HepG2 (cell line): ENCODE results near the gene C14orf119. TPM values are rescaled to one million over a fixed set of nuclear protein-coding genes. Genes with fewer than 3 reads are reported as not detected.

Source experiments
- ATAC-seq: fragments of 200-7000 bp; cut with Tn5 transposase; 3 replicates; pipeline ENCODE4 v1.9.1; 2020; ENCODE audit warnings: mild to moderate bottlenecking, moderate library complexity
- BruUV-seq: library from RNA; stranded (reverse); fragments of 400-500 nt; replicated peaks from 2 replicates; lab custom pipeline; 2021; lab: Mats Ljungman, UMichigan
- CTCF ChIA-PET: fragments of 300-600 bp; formaldehyde crosslinking; extraction: SDS; loops from one replicate; lab custom pipeline; 2021; ENCODE audit warnings: low total read pairs, inconsistent platforms, low intra/inter-chr PET ratio; lab: Yijun Ruan, JAX
- POLR2A ChIA-PET: fragments of 350-600 bp; sonication (Branson Sonifier 250); formaldehyde crosslinking; loops from one replicate; lab custom pipeline; 2020; ENCODE audit warnings: antibody characterized with exemption, inconsistent platforms; lab: Yijun Ruan, JAX
- DNase-seq: peaks from one replicate; pipeline ENCODE4 v3.0.0-alpha.2; 2015; ENCODE audit warnings: low spot score
- FAIRE-seq: peaks from 3 replicates; lab custom pipeline; 2011; peaks lifted over from hg19 to GRCh38; lab: Jason Lieb, UNC
- H2AFZ ChIP-seq: one replicate; pipeline ENCODE4 v1.6.1; 2011; ENCODE audit warnings: low read length, inconsistent platforms
- H3K27ac ChIP-seq: fragments of 300-600 bp; 3 replicates; pipeline ENCODE4 v1.8.0; 2011; ENCODE audit warnings: mixed run types, mild to moderate bottlenecking, mixed read lengths, low read length, inconsistent platforms; ENCODE audit not compliant: insufficient read depth; ENCODE audit errors: extremely low read length
- H3K27me3 ChIP-seq, 2 experiments: fragments of 200-600 bp in 1 of 2; 2 replicates in 1 of 2; 3 replicates in 1 of 2; pipeline versions ENCODE4 v1.6.0 to v1.8.0; 2011; ENCODE audit warnings: low read length in 2 of 2, mild to moderate bottlenecking in 2 of 2, moderate library complexity in 2 of 2, inconsistent platforms in 1 of 2; ENCODE audit not compliant: insufficient read depth in 2 of 2, control insufficient read depth in 1 of 2
- H3K36me3 ChIP-seq, 2 experiments: fragments of 200-600 bp in 1 of 2; replicated peaks in 1 of 2; 2 replicates in 1 of 2; 3 replicates in 1 of 2; pipeline versions ENCODE4 v1.5.1 to v1.8.0; 2011; ENCODE audit warnings: low read length in 2 of 2, inconsistent platforms in 1 of 2; ENCODE audit not compliant: insufficient read depth in 2 of 2, control insufficient read depth in 1 of 2
- H3K4me1 ChIP-seq: 2 replicates; pipeline ENCODE4 v1.5.1; 2012; ENCODE audit warnings: low read length, inconsistent platforms; ENCODE audit not compliant: insufficient read depth
- H3K4me2 ChIP-seq: 2 replicates; pipeline ENCODE4 v1.6.0; 2011; ENCODE audit warnings: low read depth, low read length, inconsistent platforms
- H3K4me3 ChIP-seq, 3 experiments: fragments of 200-600 bp in 1 of 3; sonication (generic), shearing (Covaris generic) in 1 of 3; replicated peaks in 1 of 3; 2 replicates each; pipeline ENCODE4 v1.5.1; 2011 to 2016; ENCODE audit warnings: low read length in 3 of 3, inconsistent platforms in 2 of 3, low read depth in 2 of 3, mild to moderate bottlenecking in 2 of 3, control low read depth in 1 of 3, mixed read lengths in 1 of 3; ENCODE audit not compliant: insufficient read depth in 1 of 3
- H3K79me2 ChIP-seq: one replicate; pipeline ENCODE4 v1.6.1; 2011; ENCODE audit warnings: low read length, inconsistent platforms; ENCODE audit not compliant: insufficient read depth
- H3K9ac ChIP-seq: 2 replicates; pipeline ENCODE4 v1.6.0; 2011; ENCODE audit warnings: mild to moderate bottlenecking, low read depth, low read length, inconsistent platforms; ENCODE audit not compliant: insufficient read depth
- H3K9me3 ChIP-seq: 2 replicates; pipeline ENCODE4 v1.5.1; 2012; ENCODE audit warnings: mild to moderate bottlenecking, low read length
- H4K20me1 ChIP-seq: 2 replicates; pipeline ENCODE4 v1.6.0; 2011; ENCODE audit warnings: inconsistent platforms, mild to moderate bottlenecking, low read length, moderate library complexity; ENCODE audit not compliant: insufficient read depth
- ATF7 ChIP-seq, 2 experiments: fragments of 450-650 bp in 1 of 2; sonication (generic) in 1 of 2; formaldehyde crosslinking in 1 of 2; IDR thresholded peaks; 2 replicates each; pipeline versions ENCODE4 v1.4.0 to v1.6.1; 2016 to 2020; ENCODE audit warnings: antibody characterized with exemption in 1 of 2, mild to moderate bottlenecking in 1 of 2, missing genetic modification reagents in 1 of 2
- CBX2 ChIP-seq, 2 experiments: fragments of 200-600 bp in 1 of 2; sonication (generic); formaldehyde crosslinking in 1 of 2; IDR thresholded peaks; 2 replicates each; pipeline versions ENCODE4 v1.7.0 to v1.8.1; 2018 to 2022; ENCODE audit warnings: low read depth in 2 of 2, low read length in 1 of 2, mild to moderate bottlenecking in 1 of 2, missing genetic modification reagents in 1 of 2
- HMG20A ChIP-seq: IDR thresholded peaks from 2 replicates; pipeline ENCODE4 v1.6.1; 2016; ENCODE audit warnings: borderline replicate concordance
- HNRNPH1 ChIP-seq: fragments of 200-400 bp; formaldehyde crosslinking; optimal IDR thresholded peaks from 2 replicates; pipeline ENCODE3; 2017; ENCODE audit warnings: mild to moderate bottlenecking, low read depth, low read length
- LCORL ChIP-seq, 2 experiments: fragments of 450-650 bp in 1 of 2; sonication (generic) in 1 of 2; formaldehyde crosslinking in 1 of 2; IDR thresholded peaks; 2 replicates each; pipeline versions ENCODE4 v1.5.0 to v1.6.1; 2017 to 2020; ENCODE audit warnings: antibody characterized with exemption in 1 of 2, missing genetic modification reagents in 1 of 2
- MAZ ChIP-seq, 2 experiments: sonication (generic) in 1 of 2; formaldehyde crosslinking in 1 of 2; IDR thresholded peaks; 2 replicates each; pipeline versions ENCODE4 v1.5.0 to v1.6.1; 2012 to 2020; ENCODE audit warnings: low read depth in 2 of 2, mild to moderate bottlenecking in 2 of 2, borderline replicate concordance in 1 of 2, improper control_type of control experiment in 1 of 2, low read length in 1 of 2, missing genetic modification reagents in 1 of 2, moderate library complexity in 1 of 2
- MXI1 ChIP-seq: IDR thresholded peaks from 3 replicates; pipeline ENCODE4 v1.6.1; 2012; ENCODE audit warnings: low read depth, low read length, inconsistent platforms, borderline replicate concordance
- NRL ChIP-seq: sonication (generic); formaldehyde crosslinking; IDR thresholded peaks from 2 replicates; pipeline ENCODE4 v1.5.0; 2020; ENCODE audit warnings: missing genetic modification reagents, mild to moderate bottlenecking, moderate library complexity, borderline replicate concordance
- PLRG1 ChIP-seq: fragments of 450-650 bp; conservative IDR thresholded peaks from 2 replicates; pipeline ENCODE4 v1.6.1; 2016
- PPARG ChIP-seq: conservative IDR thresholded peaks from 2 replicates; pipeline ENCODE4 v1.6.1; 2016; ENCODE audit warnings: missing biosample characterization, missing genetic modification reagents
- RBFOX2 ChIP-seq: fragments of 200-400 bp; formaldehyde crosslinking; IDR thresholded peaks from 2 replicates; pipeline ENCODE4 v1.6.1; 2017; ENCODE audit warnings: low read depth, mild to moderate bottlenecking, low read length
- RCOR2 ChIP-seq: IDR thresholded peaks from 2 replicates; pipeline ENCODE4 v1.6.1; 2016; ENCODE audit warnings: missing biosample characterization, missing genetic modification reagents
- REXO4 ChIP-seq: sonication (generic); formaldehyde crosslinking; IDR thresholded peaks from 2 replicates; pipeline ENCODE4 v1.8.0; 2022; ENCODE audit warnings: missing genetic modification reagents, mild to moderate bottlenecking, borderline replicate concordance
- SETDB1 ChIP-seq: sonication (generic); formaldehyde crosslinking; IDR thresholded peaks from 2 replicates; pipeline ENCODE4 v1.5.1; 2020; ENCODE audit warnings: missing genetic modification reagents, mild to moderate bottlenecking, borderline replicate concordance
- SOX6 ChIP-seq, 2 experiments: fragments of 450-650 bp in 1 of 2; sonication (generic) in 1 of 2; formaldehyde crosslinking in 1 of 2; IDR thresholded peaks; 2 replicates each; pipeline versions ENCODE4 v1.4.0 to v1.6.1; 2017 to 2020; ENCODE audit warnings: antibody characterized with exemption in 1 of 2, mild to moderate bottlenecking in 1 of 2, missing genetic modification reagents in 1 of 2
- TAF1 ChIP-seq: sonication (generic); formaldehyde crosslinking; IDR thresholded peaks from 2 replicates; pipeline ENCODE4 v1.4.0; 2020; ENCODE audit warnings: missing genetic modification reagents
- TARDBP ChIP-seq: sonication (generic); formaldehyde crosslinking; IDR thresholded peaks from 2 replicates; pipeline ENCODE4 v1.8.0; 2022; ENCODE audit warnings: mild to moderate bottlenecking, missing genetic modification reagents
- TBL1XR1 ChIP-seq: fragments of 150-350 bp; IDR thresholded peaks from 2 replicates; pipeline ENCODE4 v1.6.1; 2014; ENCODE audit warnings: borderline replicate concordance, low read length; ENCODE audit not compliant: partially characterized antibody
- ZBTB7A ChIP-seq: sonication (generic); formaldehyde crosslinking; IDR thresholded peaks from 2 replicates; pipeline ENCODE4 v1.8.0; 2022; ENCODE audit warnings: mild to moderate bottlenecking, missing genetic modification reagents
- ZBTB8A ChIP-seq: sonication (generic); formaldehyde crosslinking; IDR thresholded peaks from 2 replicates; pipeline ENCODE4 v1.4.0; 2020; ENCODE audit warnings: mild to moderate bottlenecking, low read depth, missing genetic modification reagents, borderline replicate concordance
- ZC3H13 ChIP-seq: sonication (generic); formaldehyde crosslinking; IDR thresholded peaks from 2 replicates; pipeline ENCODE4 v1.8.1; 2023; ENCODE audit warnings: mild to moderate bottlenecking, missing genetic modification reagents, moderate library complexity
- ZFY ChIP-seq: sonication (generic); formaldehyde crosslinking; IDR thresholded peaks from 2 replicates; pipeline ENCODE4 v1.4.0; 2020; ENCODE audit warnings: missing genetic modification reagents
- ZNF430 ChIP-seq: sonication (generic); formaldehyde crosslinking; IDR thresholded peaks from 2 replicates; pipeline ENCODE4 v1.9.0; 2021; ENCODE audit warnings: mild to moderate bottlenecking, missing genetic modification reagents
- ZNF451 ChIP-seq: sonication (generic); formaldehyde crosslinking; IDR thresholded peaks from 2 replicates; pipeline ENCODE4 v1.5.0; 2020; ENCODE audit warnings: mild to moderate bottlenecking, missing genetic modification reagents
- ZNF460 ChIP-seq: sonication (generic); formaldehyde crosslinking; IDR thresholded peaks from 2 replicates; pipeline ENCODE4 v1.5.1; 2020; ENCODE audit warnings: missing genetic modification reagents, mild to moderate bottlenecking, borderline replicate concordance
- ZNF556 ChIP-seq: sonication (generic); formaldehyde crosslinking; IDR thresholded peaks from 2 replicates; pipeline ENCODE4 v1.4.0; 2020; ENCODE audit warnings: mild to moderate bottlenecking, missing genetic modification reagents, borderline replicate concordance
- ZNF775 ChIP-seq: sonication (generic); formaldehyde crosslinking; IDR thresholded peaks from 2 replicates; pipeline ENCODE4 v1.4.0; 2020; ENCODE audit warnings: missing genetic modification reagents, mild to moderate bottlenecking, moderate library complexity, borderline replicate concordance
- WGBS: methylation state at CpG from one replicate; pipeline ENCODE4 v1.1.6; 2017; ENCODE audit warnings: low lambda C conversion rate; 5-methylcytosine and 5-hydroxymethylcytosine counted together
- in situ Hi-C: cut with HindIII; loops from 2 replicates; pipeline ENCODE4 v1.10.0; 2017; ENCODE audit warnings: low pct_unique_long_range_greater_than_20kb; ENCODE audit not compliant: extremely low pct_ligation_motif_present
- intact Hi-C: fragments of 100-400 bp; cut with micrococcal nuclease; formaldehyde crosslinking; loops from one replicate; pipeline ENCODE4 v1.10.0; 2022; ENCODE audit not compliant: unreplicated experiment
- polyA plus RNA-seq, 8 experiments: library from polyadenylated mRNA; depleted of rRNA in 3 of 8; stranded (reverse) in 7 of 8; unstranded in 1 of 8; fragments of >200 nt; fragmentation: Illumina TruSeq in 4 of 8; extraction: Trizol in 4 of 8; gene quantifications; 2 replicates each; pipeline versions ENCODE4 v1.2.1 to v1.2.3, GENCODE V29; 2011 to 2016; ENCODE audit warnings: low read depth in 4 of 8, missing spikeins in 1 of 8, mixed read lengths in 1 of 8; ENCODE audit not compliant: insufficient read depth in 1 of 8
- total RNA-seq, 5 experiments: library from RNA; depleted of rRNA; stranded (reverse); fragments of >200 nt; fragmentation: Illumina TruSeq; extraction: Trizol; gene quantifications; 2 replicates each; pipeline ENCODE4 v1.2.3, GENCODE V29; 2016; ENCODE audit warnings: low read depth in 1 of 5

The C14orf119 gene
- total and polyA plus RNA-seq, 2 of the 13 experiments (the other 11 are each of a cell fraction or from before 2014, with no cell fraction given): 117 to 206 TPM

DNA sequence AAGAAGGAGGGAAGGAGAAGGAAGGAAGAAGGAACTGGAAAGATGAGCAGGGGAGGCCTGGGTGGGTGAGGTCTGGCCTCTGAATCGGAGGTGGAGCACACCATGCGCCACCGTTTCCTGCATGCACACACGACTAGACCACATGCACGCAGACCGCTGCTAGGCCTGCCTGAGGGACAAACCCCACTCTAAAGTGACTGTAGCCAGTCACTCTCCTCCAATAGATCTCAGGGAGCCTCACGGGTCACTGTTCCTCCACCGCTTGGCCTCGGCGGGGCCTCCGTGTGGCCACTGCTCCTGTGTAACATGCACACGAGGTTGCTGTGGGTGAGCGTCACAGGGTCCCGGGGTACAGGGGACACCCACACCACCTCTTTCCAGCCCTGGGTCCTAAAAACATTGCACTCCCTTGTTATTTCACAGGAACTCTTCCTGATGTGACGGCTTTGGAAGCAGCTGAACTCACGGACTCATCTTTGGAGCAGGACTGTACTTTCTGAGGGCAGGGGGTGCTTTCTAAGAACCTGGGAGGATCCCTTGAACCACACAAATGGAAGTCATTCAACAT lies 41.3 kb downstream of the C14orf119 start:
- POLR2A ChIA-PET: no interaction called here
- H3K36me3 ChIP-seq: no peaks in the 10 kb centered on the region
- TF ChIP-seq NRL (CRISPR knock-in tag) (peak; percentile 65; the same call in 1 of the 2 replicates), MAZ (IDR thresholded peaks at IDR 0.05; ENCODE audit: borderline replicate concordance, low read depth, low read length) (no peak), MAZ (CRISPR knock-in tag; IDR thresholded peaks at IDR 0.05; ENCODE audit: low read depth) (peak; percentile 35; the same call in 1 of the 2 replicates), ZNF430 (CRISPR knock-in tag) (peak; percentile 65; the same call in 1 of the 2 replicates), TARDBP (CRISPR knock-in tag) (no peak), HNRNPH1 (peak; percentile 15), PLRG1 (no peak), ZC3H13 (CRISPR knock-in tag) (no peak), ZFY (no peak), MXI1 (no peak), TAF1 (CRISPR knock-in tag) (no peak), ZNF451 (CRISPR knock-in tag) (no peak), ZNF460 (CRISPR knock-in tag) (no peak), LCORL (IDR thresholded peaks at IDR 0.05) (no peak), LCORL (CRISPR knock-in tag; IDR thresholded peaks at IDR 0.05) (no peak), ATF7 (IDR thresholded peaks at IDR 0.05) (no peak), ATF7 (CRISPR knock-in tag; IDR thresholded peaks at IDR 0.05) (no peak), ZBTB8A (CRISPR knock-in tag) (no peak), HMG20A (CRISPR knock-in tag) (no peak), CBX2 (IDR thresholded peaks at IDR 0.05; ENCODE audit: low read depth, low read length) (no peak), CBX2 (CRISPR knock-in tag; IDR thresholded peaks at IDR 0.05; ENCODE audit: low read depth) (no peak), TBL1XR1 (no peak), RBFOX2 (no peak), PPARG (CRISPR knock-in tag) (no peak), ZNF775 (CRISPR knock-in tag) (no peak), RCOR2 (no peak), ZBTB7A (CRISPR knock-in tag) (0 out of 2 replicates have a peak, but pooled peaks have one; percentile 9), ZNF556 (CRISPR knock-in tag) (no peak), REXO4 (CRISPR knock-in tag) (no peak), SETDB1 (CRISPR knock-in tag) (no peak), SOX6 (IDR thresholded peaks at IDR 0.05) (no peak), SOX6 (CRISPR knock-in tag; IDR thresholded peaks at IDR 0.05) (no peak)

More for the DNA sequence above, 41.3 kb downstream of the C14orf119 start:
- BruUV-seq: no TSS peak
- CTCF ChIA-PET: interaction anchor here (1.1 kb wide), 2 partner anchors 16 kb away, joined by 4 to 5 read pairs; no protein-coding TSS in a partner anchor
- Histone ChIP-seq H3K27ac (no peak overlapping the region), H3K79me2 (no peaks in the 10 kb centered on the region), H3K9me3 (no peaks in the 10 kb centered on the region), H2AFZ (no peak overlapping the region), H3K4me2 (peak overlapping the region; percentile 29), H3K27me3 (peaks cover 11 to 57% of the 10 kb centered on the region in 2 experiments), H3K9ac (no peak overlapping the region), H4K20me1 (no peaks in the 10 kb centered on the region), H3K4me1 (peaks cover 17% of the 10 kb centered on the region), H3K4me3 (no peak overlapping the region; a peak in 1 of 6 replicates)
- in situ Hi-C loops (no loop called here), intact Hi-C loops (no loop called here)
- ATAC-seq (peak; percentile 60), FAIRE-seq (peak; percentile 51), DNase-seq (no peak)
- WGBS: 29% methylated on average over 16 of the region's 16 CpGs
